ENCODE measurements around the gene IFNGR2.

GRCh38 chr21:33414068-33414467 lies 10.9 kb downstream of the IFNGR2 start:
- no peak for TF ChIP-seq POLR2A (IDR thresholded peaks at IDR 0.05; ENCODE audit: low read depth, low read length)
- no peak for TF ChIP-seq TAF1 (IDR thresholded peaks at IDR 0.05; ENCODE audit: low read depth, low read length)
- no peak for TF ChIP-seq POLR2AphosphoS5 (IDR thresholded peaks at IDR 0.05; ENCODE audit: low read depth, low read length)
- no peak for TF ChIP-seq PAX5 (IDR thresholded peaks at IDR 0.05; ENCODE audit: insufficient read depth, low read length, severe bottlenecking)

Measured in GM12891 (cell line).